ENCODE data around the gene B4GALT2. TPM values are rescaled to one million over a fixed set of nuclear protein-coding genes. Genes with fewer than 3 reads are reported as not detected.
A peak's percentile ranks its signal among the peaks of the same experiment; 100 is the strongest.

B4GALT2 gene
- total and polyA plus RNA-seq, 9 of the 15 experiments (the other 6 are each of a cell fraction or from before 2014, with no cell fraction given): 1.3 to 86.8 (median 43.8) TPM

DNA sequence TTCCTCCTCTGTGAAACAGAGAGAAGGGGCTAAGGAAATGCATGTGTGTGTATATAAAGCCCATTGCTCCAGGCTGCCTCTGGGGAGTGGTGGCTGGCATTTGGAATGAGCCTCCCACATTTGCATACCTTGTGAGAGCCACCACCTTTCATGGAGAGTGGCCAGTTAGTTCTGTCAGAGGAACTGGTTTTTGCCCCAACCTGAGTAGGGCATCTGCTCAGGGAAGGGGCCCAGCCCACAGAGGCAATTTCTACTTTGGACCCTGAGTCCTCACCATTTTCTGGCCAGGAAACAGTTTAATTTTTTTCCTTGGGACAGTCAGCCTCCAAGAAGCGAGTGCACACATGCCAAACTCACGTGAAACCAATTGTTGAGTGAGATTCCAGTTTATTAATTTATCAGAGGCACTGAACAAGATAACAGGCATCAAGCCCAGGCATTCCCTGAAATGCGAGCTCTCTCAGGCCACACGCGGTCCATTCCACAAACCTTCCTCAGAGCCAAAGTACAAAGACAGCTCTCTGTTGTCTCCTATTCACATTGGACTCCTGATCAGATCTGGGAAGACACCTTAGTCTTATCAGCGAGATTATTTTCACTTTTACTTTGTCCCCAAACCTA is 53.3 kb downstream of the B4GALT2 start:
- intact Hi-C loops (cut with micrococcal nuclease) (no loop called here), in situ Hi-C loops (cut with MboI) (no loop called here)
- H3K36me3 ChIP-seq (ENCODE audit: control insufficient read depth, insufficient read depth, low read length): no peaks in the 10 kb centered on the region
- ATAC-seq: no peak
- ChIA-PET CTCF (ENCODE audit: low intra/inter-chr PET ratio) (no interaction called here), POLR2A (interaction anchor here (1.0 to 4.0 kb wide), 5 partner anchors 9 to 56 kb away, joined by 3 to 13 read pairs (median 5); no protein-coding TSS in a partner anchor)
- H3K27me3 ChIP-seq (ENCODE audit: control insufficient read depth in 2 of 2, insufficient read depth in 2 of 2, low read length in 2 of 2): no peaks in the 10 kb centered on the region
- no peak overlapping the region; the same call in 2 of the 3 replicates for H3K27ac ChIP-seq (ENCODE audit: extremely low read depth, low read depth, low read length)
- no peak for FAIRE-seq
- H3K9ac ChIP-seq (ENCODE audit: insufficient read depth in 1 of 2, low read depth in 2 of 2, low read length in 2 of 2): peak overlapping the region; percentile 84 to 93; a peak in 3 of 4 replicates
- H3K4me1 ChIP-seq (replicated peaks in 1 of 2; ENCODE audit: control insufficient read depth in 2 of 2, insufficient read depth in 2 of 2, low read length in 2 of 2): peaks cover 65 to 83% of the 10 kb centered on the region in 2 experiments
- H3K4me3 ChIP-seq: no peak overlapping the region
- peaks cover 21% of the 10 kb centered on the region for H3K79me2 ChIP-seq (ENCODE audit: control insufficient read depth, insufficient read depth, low read length)
- 47% methylated on average over 6 of the region's 6 CpGs for WGBS (ENCODE audit: insufficient coverage, low coverage, missing lambda C conversion rate)
- no peaks in the 10 kb centered on the region for H3K9me3 ChIP-seq (replicated peaks; ENCODE audit: control insufficient read depth, insufficient read depth, low read depth, low read length)
- H3K4me2 ChIP-seq (ENCODE audit: insufficient read depth, low read length): peak overlapping the region; percentile 96
- BruUV-seq (replicated peaks): TSS peak; percentile 65
- no peaks in the 10 kb centered on the region for H3K9me1 ChIP-seq (ENCODE audit: control insufficient read depth, insufficient read depth, low read length)
- no peaks in the 10 kb centered on the region for H4K20me1 ChIP-seq (replicated peaks; ENCODE audit: control insufficient read depth, insufficient read depth, low read length)
- DNase-seq (ENCODE audit: extremely low read depth in 1 of 4, low spot score in 3 of 4): no peak
- no peak overlapping the region for H2AFZ ChIP-seq (ENCODE audit: low read depth, low read length)
- TF ChIP-seq BHLHE40 (IDR thresholded peaks at IDR 0.05; ENCODE audit: low read length) (0 out of 2 replicates have a peak, but pooled peaks have one; percentile 34), HOXB6 (CRISPR knock-in tag; IDR thresholded peaks at IDR 0.05; ENCODE audit: borderline replicate concordance) (no peak), SMARCA5 (IDR thresholded peaks at IDR 0.05) (no peak), KHSRP (IDR thresholded peaks at IDR 0.05) (no peak), NR2C1 (IDR thresholded peaks at IDR 0.05) (no peak), NR2C1 (tag; IDR thresholded peaks at IDR 0.05) (no peak), PYGO2 (tag; IDR thresholded peaks at IDR 0.05) (no peak), CC2D1A (IDR thresholded peaks at IDR 0.05) (no peak), ZNF217 (CRISPR knock-in tag; IDR thresholded peaks at IDR 0.05) (no peak), ARHGAP35 (IDR thresholded peaks at IDR 0.05; ENCODE audit: partially characterized antibody) (no peak), CTBP1 (IDR thresholded peaks at IDR 0.05; ENCODE audit: borderline replicate concordance) (no peak), PML (IDR thresholded peaks at IDR 0.05; ENCODE audit: low read length) (no peak), NEUROD1 (IDR thresholded peaks at IDR 0.05; ENCODE audit: borderline replicate concordance, low read depth, low read length, partially characterized antibody) (no peak), ARNT (IDR thresholded peaks at IDR 0.05) (no peak), ZNF253 (CRISPR knock-in tag; conservative IDR thresholded peaks at IDR 0.05) (no peak), BCOR (IDR thresholded peaks at IDR 0.05) (no peak), MTA1 (IDR thresholded peaks at IDR 0.05; ENCODE audit: borderline replicate concordance) (no peak), THRAP3 (IDR thresholded peaks at IDR 0.05; ENCODE audit: borderline replicate concordance) (no peak)
- TF ChIP-seq, protein P1, sequence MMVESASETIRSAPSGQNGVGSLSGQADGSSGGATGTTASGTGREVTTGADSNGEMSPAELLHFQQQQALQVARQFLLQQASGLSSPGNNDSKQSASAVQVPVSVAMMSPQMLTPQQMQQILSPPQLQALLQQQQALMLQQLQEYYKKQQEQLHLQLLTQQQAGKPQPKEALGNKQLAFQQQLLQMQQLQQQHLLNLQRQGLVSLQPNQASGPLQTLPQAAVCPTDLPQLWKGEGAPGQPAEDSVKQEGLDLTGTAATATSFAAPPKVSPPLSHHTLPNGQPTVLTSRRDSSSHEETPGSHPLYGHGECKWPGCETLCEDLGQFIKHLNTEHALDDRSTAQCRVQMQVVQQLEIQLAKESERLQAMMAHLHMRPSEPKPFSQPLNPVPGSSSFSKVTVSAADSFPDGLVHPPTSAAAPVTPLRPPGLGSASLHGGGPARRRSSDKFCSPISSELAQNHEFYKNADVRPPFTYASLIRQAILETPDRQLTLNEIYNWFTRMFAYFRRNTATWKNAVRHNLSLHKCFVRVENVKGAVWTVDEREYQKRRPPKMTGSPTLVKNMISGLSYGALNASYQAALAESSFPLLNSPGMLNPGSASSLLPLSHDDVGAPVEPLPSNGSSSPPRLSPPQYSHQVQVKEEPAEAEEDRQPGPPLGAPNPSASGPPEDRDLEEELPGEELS (CRISPR knock-in tag; IDR thresholded peaks at IDR 0.05; ENCODE audit: borderline replicate concordance): 0 out of 2 replicates have a peak, but pooled peaks have one; percentile 51
- TF ChIP-seq, protein P2, sequence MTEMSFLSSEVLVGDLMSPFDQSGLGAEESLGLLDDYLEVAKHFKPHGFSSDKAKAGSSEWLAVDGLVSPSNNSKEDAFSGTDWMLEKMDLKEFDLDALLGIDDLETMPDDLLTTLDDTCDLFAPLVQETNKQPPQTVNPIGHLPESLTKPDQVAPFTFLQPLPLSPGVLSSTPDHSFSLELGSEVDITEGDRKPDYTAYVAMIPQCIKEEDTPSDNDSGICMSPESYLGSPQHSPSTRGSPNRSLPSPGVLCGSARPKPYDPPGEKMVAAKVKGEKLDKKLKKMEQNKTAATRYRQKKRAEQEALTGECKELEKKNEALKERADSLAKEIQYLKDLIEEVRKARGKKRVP (CRISPR knock-in tag; IDR thresholded peaks at IDR 0.05): no peak
- TF ChIP-seq, protein P3, sequence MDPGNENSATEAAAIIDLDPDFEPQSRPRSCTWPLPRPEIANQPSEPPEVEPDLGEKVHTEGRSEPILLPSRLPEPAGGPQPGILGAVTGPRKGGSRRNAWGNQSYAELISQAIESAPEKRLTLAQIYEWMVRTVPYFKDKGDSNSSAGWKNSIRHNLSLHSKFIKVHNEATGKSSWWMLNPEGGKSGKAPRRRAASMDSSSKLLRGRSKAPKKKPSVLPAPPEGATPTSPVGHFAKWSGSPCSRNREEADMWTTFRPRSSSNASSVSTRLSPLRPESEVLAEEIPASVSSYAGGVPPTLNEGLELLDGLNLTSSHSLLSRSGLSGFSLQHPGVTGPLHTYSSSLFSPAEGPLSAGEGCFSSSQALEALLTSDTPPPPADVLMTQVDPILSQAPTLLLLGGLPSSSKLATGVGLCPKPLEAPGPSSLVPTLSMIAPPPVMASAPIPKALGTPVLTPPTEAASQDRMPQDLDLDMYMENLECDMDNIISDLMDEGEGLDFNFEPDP (CRISPR knock-in tag; IDR thresholded peaks at IDR 0.05): no peak

Measured in K562 (cell line).